ENCODE measurements around the gene KHK. TPM values are rescaled to one million over a fixed set of nuclear protein-coding genes. Genes with fewer than 3 reads are reported as not detected.

The KHK gene
- total RNA-seq, 8 experiments from 2014 or later, result 0.72 to 5.4 (median 3.4) TPM

GRCh38 chr2:27050281-27050995, 36.1 kb upstream of the KHK start:
- in situ Hi-C loops (cut with MboI; ENCODE audit: low pct_unique_long_range_greater_than_20kb in 2 of 9, low sequenced_read_pairs in 9 of 9, unreplicated experiment in 9 of 9), result no loop called here
- peak overlapping the region; percentile 96 to 98 for H3K27ac ChIP-seq

DNA sequence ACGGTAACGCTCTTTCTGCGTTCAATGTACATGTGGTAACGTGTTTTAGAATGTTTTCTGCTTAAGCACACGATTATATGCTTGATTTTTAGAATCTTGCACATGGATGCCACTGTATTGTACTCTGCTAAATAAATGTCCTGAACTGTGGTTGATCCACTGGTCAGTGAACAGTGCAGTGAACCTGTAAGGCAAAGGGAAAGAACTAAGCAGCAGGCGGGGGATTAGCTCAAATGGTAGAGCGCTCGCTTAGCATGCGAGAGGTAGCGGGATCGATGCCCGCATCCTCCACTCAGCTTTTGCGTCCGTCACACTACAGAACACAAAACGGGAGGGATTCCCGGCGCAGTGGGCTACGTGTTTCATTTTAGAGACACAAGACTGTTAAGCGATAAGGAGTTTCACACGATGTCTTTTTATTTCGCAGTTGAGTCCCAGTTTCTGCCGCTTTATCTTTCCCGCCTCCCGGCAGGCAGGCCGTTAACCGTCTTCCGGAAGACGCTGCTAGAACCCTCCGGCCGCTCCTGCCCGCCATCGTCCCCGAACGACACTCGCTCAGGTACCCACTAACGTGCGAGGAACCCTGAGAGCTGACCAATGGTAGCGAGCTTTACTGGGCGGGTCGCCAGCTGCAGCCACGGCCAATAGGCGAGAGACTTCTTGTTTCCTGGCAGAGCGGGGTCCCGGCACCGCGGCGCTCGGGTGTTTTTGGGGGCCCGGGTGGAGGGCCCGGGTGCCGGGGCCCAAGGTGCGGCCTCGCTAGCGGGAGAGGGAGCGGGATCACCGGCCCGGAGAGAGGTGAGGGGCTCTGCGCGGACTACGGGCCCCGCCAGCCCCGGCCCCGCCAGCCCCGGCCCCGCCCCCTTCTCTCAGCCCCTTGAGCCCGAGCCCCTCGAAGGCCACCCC, 35.3 kb upstream of the KHK start, which contains the start of gene AGBL5:
TSS of gene AGBL5 (plus strand) at position 673 of the 906 bp plus-strand sequence. CDS start 1,291 bp downstream, outside the sequence.
- 0 to 20% (median 0%) methylated on average over 1 to 32 of the region's 67 CpGs; no CpG with 5 or more reads in 1 of the 10 experiments for WGBS, 10 experiments
- Histone ChIP-seq H3K4me3 (peak within 1 kb of the TSS; percentile 81 to 99 (median 89)), H3K4me1 (replicated peaks in 1 of 2) (peaks cover 8 to 10% of the 10 kb centered on the region in 2 donors), H3K27ac (peak within 1 kb of the TSS; percentile 96 to 98)
- peak; percentile 62 to 78 (median 74) for ATAC-seq (replicated peaks in 6 of 8)
- in situ Hi-C loops (cut with MboI; ENCODE audit: low pct_unique_long_range_greater_than_20kb in 2 of 9, low sequenced_read_pairs in 9 of 9, unreplicated experiment in 9 of 9), result no loop called here

More at GRCh38 chr2:27050281-27050995, 36.1 kb upstream of the KHK start:
- Histone ChIP-seq H3K4me3 (peak overlapping the region; percentile 81 to 99 (median 89)), H3K4me1 (replicated peaks in 1 of 2) (peaks cover 8 to 10% of the 10 kb centered on the region in 2 donors)
- ATAC-seq (replicated peaks in 6 of 8), result peak; percentile 63 to 82 (median 72)
- WGBS, 10 experiments, result 0 to 7% (median 1%) methylated on average over 1 to 21 of the region's 48 CpGs; no CpG with 5 or more reads in 3 of the 10 experiments

GRCh38 chr2:27051902-27052645, 34.5 kb upstream of the KHK start:
- Histone ChIP-seq H3K4me3 (peak overlapping the region; percentile 81 to 99 (median 89)), H3K4me1 (replicated peaks in 1 of 2) (peaks cover 8 to 10% of the 10 kb centered on the region in 2 donors), H3K27ac (peak overlapping the region; percentile 96 to 98)
- WGBS, 10 experiments, result 0 to 29% (median 7%) methylated on average over 2 to 5 of the region's 24 CpGs; no CpG with 5 or more reads in 4 of the 10 experiments
- ATAC-seq (replicated peaks in 6 of 8), result peak in 2 of 8 experiments; percentile 0 to 1
- in situ Hi-C loops (cut with MboI; ENCODE audit: low pct_unique_long_range_greater_than_20kb in 2 of 9, low sequenced_read_pairs in 9 of 9, unreplicated experiment in 9 of 9), result no loop called here

- H3K4me3 ChIP-seq, result no peak overlapping the region
- in situ Hi-C loops (cut with MboI; ENCODE audit: low pct_unique_long_range_greater_than_20kb in 2 of 9, low sequenced_read_pairs in 9 of 9, unreplicated experiment in 9 of 9), result no loop called here
- H3K4me1 ChIP-seq (replicated peaks in 1 of 2), result peaks cover 8 to 10% of the 10 kb centered on the region in 2 donors
- H3K27ac ChIP-seq, result no peak overlapping the region
- ATAC-seq (replicated peaks in 6 of 8), result no peak
- 71 to 100% (median 90%) methylated on average over 2 to 10 of the region's 11 CpGs; no CpG with 5 or more reads in 1 of the 10 experiments for WGBS, 10 experiments
Observed at GRCh38 chr2:27053321-27053720, 33.3 kb upstream of the KHK start.

DNA sequence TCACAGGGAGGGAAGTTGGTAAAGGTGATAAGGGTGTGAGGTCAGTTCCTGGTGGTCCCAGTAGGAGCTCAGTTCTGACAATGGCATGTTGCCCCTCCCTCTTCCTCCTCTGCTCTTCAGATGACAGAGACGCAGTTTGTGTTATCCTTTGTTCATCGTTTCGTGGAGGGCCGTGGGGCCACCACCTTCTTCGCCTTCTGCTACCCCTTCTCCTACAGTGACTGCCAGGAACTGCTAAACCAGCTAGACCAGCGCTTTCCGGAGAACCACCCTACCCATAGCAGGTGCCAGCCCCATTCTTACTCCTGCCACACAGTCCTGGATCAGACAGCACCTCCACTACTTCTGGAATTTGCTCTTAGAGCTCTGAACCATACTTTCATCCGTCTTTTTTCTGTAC, 32.8 kb upstream of the KHK start:
- peaks cover 8 to 10% of the 10 kb centered on the region in 2 donors for H3K4me1 ChIP-seq (replicated peaks in 1 of 2)

GRCh38 chr2:27054721-27055120, 31.9 kb upstream of the KHK start:
- Histone ChIP-seq H3K4me1 (replicated peaks in 1 of 2) (peaks cover 4% of the 10 kb centered on the region in 2 donors), H3K27ac (no peak overlapping the region), H3K4me3 (no peak overlapping the region)
- ATAC-seq (replicated peaks in 6 of 8), result no peak
- 92 to 100% (median 99%) methylated on average over 4 to 6 of the region's 11 CpGs; no CpG with 5 or more reads in 4 of the 10 experiments for whole genome bisulfite sequencing, 10 experiments
- in situ Hi-C loops (cut with MboI; ENCODE audit: low pct_unique_long_range_greater_than_20kb in 2 of 9, low sequenced_read_pairs in 9 of 9, unreplicated experiment in 9 of 9), result no loop called here

More for the DNA sequence above, 32.8 kb upstream of the KHK start:
- H3K27ac ChIP-seq, result no peak overlapping the region
- H3K4me3 ChIP-seq, result no peak overlapping the region
- no peak for ATAC-seq (replicated peaks in 6 of 8)
- WGBS, 10 experiments, result 67 to 100% (median 91%) methylated on average over 1 to 8 of the region's 8 CpGs; no CpG with 5 or more reads in 2 of the 10 experiments
- in situ Hi-C loops (cut with MboI; ENCODE audit: low pct_unique_long_range_greater_than_20kb in 2 of 9, low sequenced_read_pairs in 9 of 9, unreplicated experiment in 9 of 9), result no loop called here

GRCh38 chr2:27057184-27057583, 29.4 kb upstream of the KHK start:
- WGBS, 10 experiments, result 60 to 92% (median 83%) methylated on average over 1 to 4 of the region's 6 CpGs; no CpG with 5 or more reads in 3 of the 10 experiments
- in situ Hi-C loops (cut with MboI; ENCODE audit: low pct_unique_long_range_greater_than_20kb in 2 of 9, low sequenced_read_pairs in 9 of 9, unreplicated experiment in 9 of 9), result no loop called here
- Histone ChIP-seq H3K4me1 (replicated peaks in 1 of 2) (peaks cover 4% of the 10 kb centered on the region in 2 donors), H3K27ac (no peak overlapping the region), H3K4me3 (no peak overlapping the region)
- ATAC-seq (replicated peaks in 6 of 8), result no peak

DNA sequence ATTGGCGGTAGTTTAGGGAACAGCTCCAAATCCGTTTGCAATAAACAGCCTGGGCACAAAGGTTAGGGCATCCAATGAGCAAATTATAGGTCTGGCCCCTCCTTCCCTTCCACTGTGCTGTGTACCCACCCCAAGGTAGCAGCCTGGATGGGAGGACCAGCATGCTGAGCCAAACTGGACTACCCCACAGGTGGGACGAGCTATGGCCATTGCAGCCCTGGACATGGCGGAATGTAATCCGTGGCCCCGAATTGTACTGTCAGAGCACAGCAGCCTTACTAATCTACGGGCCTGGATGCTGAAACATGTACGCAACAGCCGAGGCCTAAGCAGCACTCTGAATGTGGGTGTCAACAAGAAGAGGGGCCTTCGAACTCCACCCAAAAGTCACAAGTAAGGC, 28.4 kb upstream of the KHK start:
- Histone ChIP-seq H3K4me3 (no peak overlapping the region), H3K4me1 (replicated peaks in 1 of 2) (no peaks in the 10 kb centered on the region), H3K27ac (no peak overlapping the region)
- ATAC-seq (replicated peaks in 6 of 8), result no peak
- WGBS, 10 experiments, result 67 to 100% (median 92%) methylated on average over 2 to 9 of the region's 10 CpGs
- in situ Hi-C loops (cut with MboI; ENCODE audit: low pct_unique_long_range_greater_than_20kb in 2 of 9, low sequenced_read_pairs in 9 of 9, unreplicated experiment in 9 of 9), result no loop called here

- ATAC-seq (replicated peaks in 6 of 8), result no peak
- no peak overlapping the region for H3K4me3 ChIP-seq
- in situ Hi-C loops (cut with MboI; ENCODE audit: low pct_unique_long_range_greater_than_20kb in 2 of 9, low sequenced_read_pairs in 9 of 9, unreplicated experiment in 9 of 9), result no loop called here
- WGBS, 10 experiments, result 70 to 100% (median 100%) methylated on average over 1 to 12 of the region's 15 CpGs; no CpG with 5 or more reads in 1 of the 10 experiments
- no peaks in the 10 kb centered on the region for H3K4me1 ChIP-seq (replicated peaks in 1 of 2)
- H3K27ac ChIP-seq, result no peak overlapping the region
Observed at GRCh38 chr2:27059141-27059820, 27.3 kb upstream of the KHK start.

DNA sequence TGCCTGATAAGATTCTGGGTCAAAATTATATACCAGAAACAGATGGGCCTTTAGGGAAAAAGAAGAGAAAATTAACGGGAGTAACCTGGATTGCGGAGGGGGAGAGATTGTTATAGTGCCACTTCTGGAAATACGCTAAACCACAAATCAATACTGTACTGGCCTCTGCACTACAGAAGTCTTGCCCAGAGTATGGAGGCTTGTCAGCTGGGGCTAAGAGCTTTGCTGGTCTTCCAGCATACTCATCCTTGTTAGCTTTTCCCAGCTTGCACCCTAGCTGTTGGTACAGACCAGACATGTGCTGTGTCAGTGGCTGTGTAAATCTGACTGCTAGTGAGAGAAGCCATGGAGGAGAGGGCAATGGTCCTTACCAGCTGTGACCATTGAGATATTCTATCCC, 26.2 kb upstream of the KHK start:
- in situ Hi-C loops (cut with MboI; ENCODE audit: low pct_unique_long_range_greater_than_20kb in 2 of 9, low sequenced_read_pairs in 9 of 9, unreplicated experiment in 9 of 9), result no loop called here
- Histone ChIP-seq H3K27ac (no peak overlapping the region), H3K4me1 (replicated peaks in 1 of 2) (no peaks in the 10 kb centered on the region), H3K4me3 (no peak overlapping the region)
- WGBS, 10 experiments, result 80 to 100% (median 100%) methylated on average over 1 to 3 of the region's 3 CpGs; no CpG with 5 or more reads in 4 of the 10 experiments
- ATAC-seq (replicated peaks in 6 of 8), result no peak

DNA sequence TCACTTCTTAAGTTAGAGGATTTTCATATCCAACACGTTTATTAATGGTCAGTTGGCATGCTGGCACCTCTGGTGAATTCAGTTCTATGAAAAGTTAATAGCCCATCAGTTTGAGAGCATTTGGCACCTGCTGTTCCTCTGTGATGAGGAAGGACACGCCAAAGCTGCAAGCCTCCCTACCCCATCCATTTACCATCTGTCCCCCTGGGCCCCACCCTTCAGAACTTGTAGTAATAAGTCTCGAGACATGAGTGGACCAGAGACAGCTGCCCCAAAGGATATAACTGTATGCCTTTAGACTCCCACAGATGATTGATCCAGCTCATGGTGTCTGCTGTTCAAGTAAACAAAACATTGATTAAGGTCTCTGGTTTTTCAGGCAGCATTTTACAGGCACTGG, 21.4 kb upstream of the KHK start:
- in situ Hi-C loops (cut with MboI; ENCODE audit: low pct_unique_long_range_greater_than_20kb in 2 of 9, low sequenced_read_pairs in 9 of 9, unreplicated experiment in 9 of 9), result no loop called here
- H3K4me1 ChIP-seq (replicated peaks in 1 of 2), result peaks cover 5 to 7% of the 10 kb centered on the region in 2 donors
- H3K4me3 ChIP-seq, result no peak overlapping the region
- no peak for ATAC-seq (replicated peaks in 6 of 8)
- WGBS, 10 experiments, result 43 to 100% (median 62%) methylated on average over 1 to 3 of the region's 3 CpGs; no CpG with 5 or more reads in 5 of the 10 experiments
- H3K27ac ChIP-seq, result no peak overlapping the region

GRCh38 chr2:27067385-27067784, 19.2 kb upstream of the KHK start:
- ATAC-seq (replicated peaks in 6 of 8), result no peak

More at GRCh38 chr2:27067385-27067784, 19.2 kb upstream of the KHK start:
- no peak overlapping the region for H3K4me3 ChIP-seq
- in situ Hi-C loops (cut with MboI; ENCODE audit: low pct_unique_long_range_greater_than_20kb in 2 of 9, low sequenced_read_pairs in 9 of 9, unreplicated experiment in 9 of 9), result no loop called here
- H3K4me1 ChIP-seq (replicated peaks in 1 of 2), result peaks cover 11 to 15% of the 10 kb centered on the region in 2 donors
- H3K27ac ChIP-seq, result no peak overlapping the region
- 83 to 100% (median 96%) methylated on average over 1 to 5 of the region's 5 CpGs; no CpG with 5 or more reads in 2 of the 10 experiments for WGBS, 10 experiments

Measured in motor neuron (in vitro differentiated cells).